Measurements from ENCODE around the gene L2HGDH. TPM values are rescaled to one million over a fixed set of nuclear protein-coding genes. Genes with fewer than 3 reads are reported as not detected.

L2HGDH gene
- total and polyA plus RNA-seq, 10 of the 15 experiments (the other 5 are each of a cell fraction or from before 2014, with no cell fraction given): 2.6 to 18.3 (median 13.5) TPM

GRCh38 chr14:50225067-50225973, 86.7 kb downstream of the L2HGDH start:
- SMC1A ChIA-PET (ENCODE audit: uncharacterized antibody, unreplicated experiment): interaction anchor here (1.0 kb wide), 1 partner anchor 138 kb away, joined by 3 read pairs; no protein-coding TSS in a partner anchor
- intact Hi-C loops (cut with micrococcal nuclease; ENCODE audit: unreplicated experiment) (no loop called here), in situ Hi-C loops (cut with MboI) (no loop called here)
- POLR2A ChIA-PET: interaction anchor here (0.6 to 1.6 kb wide), 7 partner anchors 9 to 605 kb away, joined by 3 to 8 read pairs (median 3); partner anchors contain the start of gene RPL36AL
- CTCF ChIA-PET: interaction anchor here (0.6 to 2.5 kb wide), 4 partner anchors 15 to 314 kb away, joined by 3 to 7 read pairs (median 5); no protein-coding TSS in a partner anchor
- Histone ChIP-seq H4K20me1 (ENCODE audit: control insufficient read depth, insufficient read depth) (no peaks in the 10 kb centered on the region), H3K27me3 (replicated peaks in 1 of 2; ENCODE audit: control insufficient read depth in 2 of 2, insufficient read depth in 2 of 2, low read length in 1 of 2) (no peaks in the 10 kb centered on the region), H3K9ac (ENCODE audit: control insufficient read depth, insufficient read depth, low read length) (no peak overlapping the region), H3K36me3 (ENCODE audit: control insufficient read depth in 2 of 2, insufficient read depth in 2 of 2, low read length in 1 of 2) (no peaks in the 10 kb centered on the region; a peak in 1 of 4 replicates), H2AFZ (ENCODE audit: control insufficient read depth, low read depth, low read length) (no peak overlapping the region), H3K9me3 (replicated peaks; ENCODE audit: control insufficient read depth, insufficient read depth, low read length) (no peaks in the 10 kb centered on the region; the same call in 2 of the 3 replicates), H3K4me3 (no peak overlapping the region), H3K4me2 (ENCODE audit: control insufficient read depth, insufficient read depth) (no peak overlapping the region), H3K4me1 (ENCODE audit: control insufficient read depth, insufficient read depth, low read length) (no peaks in the 10 kb centered on the region), H3K27ac (ENCODE audit: control insufficient read depth, insufficient read depth) (no peak overlapping the region), H3K79me2 (ENCODE audit: control insufficient read depth, insufficient read depth, low read length) (peaks cover 46% of the 10 kb centered on the region)
- ATAC-seq (no peak), DNase-seq (ENCODE audit: low read depth, low spot score) (no peak), FAIRE-seq (no peak)
- RAD21 ChIA-PET (ENCODE audit: unreplicated experiment): interaction anchor here (0.6 kb wide), 3 partner anchors 16 to 383 kb away, joined by 3 to 4 read pairs (median 3); no protein-coding TSS in a partner anchor
- no peak for TF ChIP-seq TCF3 (IDR thresholded peaks at IDR 0.05; ENCODE audit: borderline replicate concordance, insufficient read depth, low read depth, low read length)
- no peak for TF ChIP-seq TCF7 (IDR thresholded peaks at IDR 0.05; ENCODE audit: borderline replicate concordance)
- TF ChIP-seq PAX5 (IDR thresholded peaks at IDR 0.05; ENCODE audit: borderline replicate concordance, low read depth, low read length): no peak
- TF ChIP-seq CUX1 (IDR thresholded peaks at IDR 0.05; ENCODE audit: insufficient replicate concordance, low read depth, low read length): no peak
- TF ChIP-seq IKZF2 (IDR thresholded peaks at IDR 0.05): no peak
- TF ChIP-seq KDM1A (IDR thresholded peaks at IDR 0.05; ENCODE audit: borderline replicate concordance): no peak
- no peak for TF ChIP-seq RAD51 (IDR thresholded peaks at IDR 0.05)
- no peak for TF ChIP-seq GATAD2B (conservative IDR thresholded peaks at IDR 0.05; ENCODE audit: low read depth)
- TF ChIP-seq IRF4 (IDR thresholded peaks at IDR 0.05; ENCODE audit: low read depth, low read length): no peak
- TF ChIP-seq YBX1 (IDR thresholded peaks at IDR 0.05): no peak
- no peak for TF ChIP-seq CHD4 (IDR thresholded peaks at IDR 0.05)
- no peak for TF ChIP-seq MEF2B (IDR thresholded peaks at IDR 0.05; ENCODE audit: partially characterized antibody, poor library complexity, severe bottlenecking)
- no peak for TF ChIP-seq E2F4 (IDR thresholded peaks at IDR 0.05; ENCODE audit: low read depth, low read length)
- no peak for TF ChIP-seq NFXL1 (IDR thresholded peaks at IDR 0.05; ENCODE audit: borderline replicate concordance)
- no peak for TF ChIP-seq IRF5 (IDR thresholded peaks at IDR 0.05; ENCODE audit: borderline replicate concordance)
- BruUV-seq (replicated peaks): no TSS peak
- WGBS (ENCODE audit: insufficient coverage, insufficient replicate concordance, low lambda C conversion rate, missing lambda C conversion rate): 83% methylated on average over 5 of the region's 5 CpGs
